SK-N-SH (cell line): ENCODE measurements around the gene CDH24. TPM values are rescaled to one million over a fixed set of nuclear protein-coding genes. Genes with fewer than 3 reads are reported as not detected.

Experiments used
- CTCF ChIA-PET: fragments of 300-600, 350-600 bp; formaldehyde crosslinking; extraction: SDS; loops from one replicate; lab custom pipeline; 2021; lab: Yijun Ruan, JAX
- POLR2A ChIA-PET: fragments of 350-600 bp; sonication (Branson Sonifier 250); formaldehyde crosslinking; extraction: SDS; loops from one replicate; lab custom pipeline; 2020; ENCODE audit warnings: antibody characterized with exemption, inconsistent platforms; lab: Yijun Ruan, JAX
- DNase-seq: peaks from one replicate; pipeline ENCODE4 v3.0.0; 2012
- H2AFZ ChIP-seq: fragments of 200-600 bp; sonication (generic); 2 replicates; pipeline ENCODE4 v1.8.1; 2016; ENCODE audit warnings: antibody characterized with exemption, mild to moderate bottlenecking, low read depth
- H3F3A ChIP-seq: fragments of 200-600 bp; sonication (generic); replicated peaks from 2 replicates; pipeline ENCODE3; 2016; ENCODE audit warnings: antibody characterized with exemption, mild to moderate bottlenecking; ENCODE audit not compliant: insufficient read depth
- H3K27ac ChIP-seq, 2 experiments: fragments of 200-500 bp in 1 of 2; fragments of 200-600 bp in 1 of 2; sonication (Bioruptor generic) in 1 of 2; sonication (generic), shearing (Covaris generic) in 1 of 2; 2 replicates each; pipeline versions ENCODE4 v1.5.1 to v1.6.1; 2014 to 2016; ENCODE audit warnings: low read depth in 2 of 2, inconsistent platforms in 1 of 2, low read length in 1 of 2, mild to moderate bottlenecking in 1 of 2, mixed read lengths in 1 of 2
- H3K27me3 ChIP-seq: fragments of 200-600 bp; sonication (generic), shearing (Covaris generic); 2 replicates; pipeline ENCODE4 v1.6.1; 2016; ENCODE audit warnings: mixed run types; ENCODE audit not compliant: insufficient read depth
- H3K36me3 ChIP-seq, 2 experiments: fragments of 200-500 bp in 1 of 2; fragments of 200-600 bp in 1 of 2; sonication (Bioruptor generic) in 1 of 2; sonication (generic) in 1 of 2; replicated peaks in 1 of 2; 2 replicates each; pipeline versions ENCODE3 to v1.5.1; 2014 to 2016; ENCODE audit warnings: low read length in 1 of 2, mild to moderate bottlenecking in 1 of 2; ENCODE audit not compliant: insufficient read depth in 2 of 2, control insufficient read depth in 1 of 2
- H3K4me1 ChIP-seq, 2 experiments: fragments of 200-500 bp in 1 of 2; fragments of 200-600 bp in 1 of 2; sonication (Bioruptor generic) in 1 of 2; sonication (generic), shearing (Covaris generic) in 1 of 2; 2 replicates each; pipeline versions ENCODE4 v1.5.1 to v1.6.1; 2014 to 2016; ENCODE audit warnings: low read depth in 1 of 2, low read length in 1 of 2, mixed run types in 1 of 2; ENCODE audit not compliant: insufficient read depth in 2 of 2, control insufficient read depth in 1 of 2
- H3K4me2 ChIP-seq: fragments of 200-600 bp; sonication (generic), shearing (Covaris generic); 2 replicates; pipeline ENCODE4 v1.6.1; 2017; ENCODE audit warnings: mixed run types
- H3K4me3 ChIP-seq, 2 experiments: fragments of 200-500 bp in 1 of 2; fragments of 200-600 bp in 1 of 2; sonication (Bioruptor generic) in 1 of 2; sonication (generic), shearing (Covaris generic) in 1 of 2; 2 replicates each; pipeline versions ENCODE4 v1.5.1 to v1.8.1; 2014 to 2016; ENCODE audit warnings: low read depth in 2 of 2, inconsistent platforms in 1 of 2, low read length in 1 of 2, mild to moderate bottlenecking in 1 of 2, mixed read lengths in 1 of 2, moderate library complexity in 1 of 2
- H3K79me2 ChIP-seq: fragments of 200-600 bp; sonication (generic); 2 replicates; pipeline ENCODE4 v1.8.1; 2017; ENCODE audit warnings: mild to moderate bottlenecking; ENCODE audit not compliant: insufficient read depth
- H3K9ac ChIP-seq: fragments of 200-600 bp; sonication (generic); 2 replicates; pipeline ENCODE4 v1.6.1; 2017; ENCODE audit warnings: mixed run types
- H3K9me2 ChIP-seq: fragments of 200-600 bp; sonication (generic); 2 replicates; pipeline ENCODE4 v1.6.1; 2017; ENCODE audit warnings: mixed run types
- H3K9me3 ChIP-seq: fragments of 200-600 bp; sonication (generic); 2 replicates; pipeline ENCODE4 v1.6.1; 2017; ENCODE audit warnings: mixed run types, mild to moderate bottlenecking, moderate library complexity
- H4K20me1 ChIP-seq: fragments of 200-600 bp; sonication (generic); 2 replicates; pipeline ENCODE4 v1.6.1; 2017; ENCODE audit warnings: mild to moderate bottlenecking, mixed run types; ENCODE audit not compliant: insufficient read depth
- ELF1 ChIP-seq: IDR thresholded peaks from 2 replicates; pipeline ENCODE4 v1.4.0; 2012
- EZH2phosphoT487 ChIP-seq: fragments of 200-600 bp; sonication (generic); IDR thresholded peaks from 2 replicates; pipeline ENCODE4 v1.6.1; 2017; ENCODE audit warnings: low read depth, mixed run types, mild to moderate bottlenecking, antibody characterized with exemption, moderate library complexity, borderline replicate concordance
- FOSL2 ChIP-seq: IDR thresholded peaks from 2 replicates; pipeline ENCODE4 v1.4.0; 2012; ENCODE audit warnings: low read depth, mild to moderate bottlenecking, moderate library complexity, borderline replicate concordance
- FOXJ3 ChIP-seq: sonication (generic); formaldehyde crosslinking; IDR thresholded peaks from 2 replicates; pipeline ENCODE4 v1.5.1; 2020; ENCODE audit warnings: mild to moderate bottlenecking, missing genetic modification reagents
- MEF2A ChIP-seq: IDR thresholded peaks from 2 replicates; pipeline ENCODE4 v1.4.0; 2012; ENCODE audit warnings: low read depth, borderline replicate concordance
- MXI1 ChIP-seq: IDR thresholded peaks from 2 replicates; pipeline ENCODE4 v1.6.1; 2012; ENCODE audit warnings: mild to moderate bottlenecking, low read depth, low read length, improper control_type of control experiment
- NFIC ChIP-seq: IDR thresholded peaks from 2 replicates; pipeline ENCODE4 v1.4.0; 2012; ENCODE audit warnings: borderline replicate concordance
- RCOR1 ChIP-seq: fragments of 150-350 bp; IDR thresholded peaks from 2 replicates; pipeline ENCODE4 v1.6.1; 2017; ENCODE audit warnings: antibody characterized with exemption, low read length
- RFX5 ChIP-seq: IDR thresholded peaks from 2 replicates; pipeline ENCODE4 v1.6.1; 2012; ENCODE audit warnings: mild to moderate bottlenecking, improper control_type of control experiment, low read length
- RXRA ChIP-seq: IDR thresholded peaks from 2 replicates; pipeline ENCODE4 v1.4.0; 2012; ENCODE audit warnings: low read depth, mild to moderate bottlenecking, borderline replicate concordance
- TAF1 ChIP-seq: IDR thresholded peaks from 2 replicates; pipeline ENCODE4 v1.6.1; 2012; ENCODE audit warnings: low read depth, mild to moderate bottlenecking, low read length, moderate library complexity, borderline replicate concordance
- TCF12 ChIP-seq: IDR thresholded peaks from 2 replicates; pipeline ENCODE4 v1.4.0; 2012
- ZBTB33 ChIP-seq: IDR thresholded peaks from 2 replicates; pipeline ENCODE4 v1.4.0; 2012; ENCODE audit warnings: low read depth, borderline replicate concordance
- WGBS: methylation state at CpG from one replicate; pipeline ENCODE4 v1.1.6; 2017; ENCODE audit warnings: low lambda C conversion rate; 5-methylcytosine and 5-hydroxymethylcytosine counted together
- polyA plus RNA-seq, 3 experiments: library from polyadenylated mRNA; depleted of rRNA; stranded (reverse); fragments of >200 nt; gene quantifications; 2 replicates each; pipeline ENCODE4 v1.2.3, GENCODE V29; 2012

Gene CDH24
- polyA plus RNA-seq, 1 of the 3 experiments (the other 2 are of a cell fraction): 30.8 TPM

DNA sequence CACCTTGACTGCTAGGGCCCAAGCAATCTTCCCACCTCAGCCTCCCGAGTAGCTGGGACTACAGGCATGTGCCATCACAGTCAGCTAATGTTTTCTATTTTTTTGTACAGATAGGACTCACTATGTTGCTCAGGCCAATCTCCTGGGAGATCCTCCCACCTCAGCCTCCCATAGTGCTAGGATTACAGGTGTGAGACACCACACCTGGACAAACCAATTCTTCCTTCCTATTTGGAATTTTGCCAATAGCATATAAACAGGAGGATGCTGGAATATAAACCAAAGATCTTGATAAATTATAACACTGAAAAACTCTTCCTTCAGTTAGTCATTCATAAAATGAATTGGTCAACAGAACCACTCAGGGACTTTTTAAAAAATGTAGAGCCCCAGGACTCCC is 29.2 kb upstream of the CDH24 start:
- Histone ChIP-seq H3F3A (peaks cover 13% of the 10 kb centered on the region), H3K27ac (no peak overlapping the region), H3K9ac (no peak overlapping the region), H3K36me3 (peaks cover 58 to 92% of the 10 kb centered on the region in 2 experiments), H4K20me1 (no peaks in the 10 kb centered on the region; the same call in 1 of the 2 replicates), H3K4me3 (no peak overlapping the region), H3K9me3 (no peaks in the 10 kb centered on the region), H3K27me3 (no peaks in the 10 kb centered on the region), H3K4me2 (no peak overlapping the region), H2AFZ (no peak overlapping the region), H3K79me2 (peaks cover 88% of the 10 kb centered on the region), H3K4me1 (no peaks in the 10 kb centered on the region), H3K9me2 (no peaks in the 10 kb centered on the region)
- POLR2A ChIA-PET: no interaction called here
- CTCF ChIA-PET: interaction anchor here (1.4 to 7.5 kb wide), 3 partner anchors 9 to 34 kb away, joined by 6 to 73 read pairs (median 8); no protein-coding TSS in a partner anchor
- no peak for TF ChIP-seq MXI1
- TF ChIP-seq TAF1: no peak
- no peak for DNase-seq
- WGBS: 100% methylated on average over 1 of the region's 1 CpG

DNA sequence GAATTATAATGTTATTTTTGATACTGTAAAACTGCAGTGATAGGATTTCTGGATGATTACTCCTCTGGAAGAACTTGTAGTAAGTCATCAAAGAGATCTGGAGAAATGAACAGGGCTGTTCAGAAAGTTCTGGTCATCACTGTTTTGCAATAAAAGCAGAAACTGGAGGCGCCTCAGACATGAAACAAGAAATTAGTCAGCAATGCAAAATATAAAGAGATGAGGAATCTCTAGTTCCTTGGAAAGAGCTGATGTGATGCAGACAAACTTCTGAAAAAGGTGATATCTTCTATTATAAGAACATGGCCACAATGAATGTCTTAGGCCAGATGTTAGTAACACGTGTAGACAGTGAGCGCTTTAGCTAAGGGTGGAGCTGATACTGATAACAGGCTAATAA is 28.1 kb upstream of the CDH24 start:
- Histone ChIP-seq H3K9me2 (no peaks in the 10 kb centered on the region), H3F3A (peaks cover 24% of the 10 kb centered on the region), H3K36me3 (peaks cover 66 to 96% of the 10 kb centered on the region in 2 experiments), H3K79me2 (peaks cover 80% of the 10 kb centered on the region)
- TF ChIP-seq FOSL2 (no peak), NFIC (no peak), EZH2phosphoT487 (no peak), MEF2A (no peak), RFX5 (no peak), FOXJ3 (CRISPR knock-in tag) (no peak)
- TF ChIP-seq, all 33 proteins: peak for 0
- Histone ChIP-seq H3K9ac (no peak overlapping the region), H3K9me3 (no peaks in the 10 kb centered on the region), H4K20me1 (no peaks in the 10 kb centered on the region; the same call in 1 of the 2 replicates), H3K4me2 (no peak overlapping the region), H3K4me1 (no peaks in the 10 kb centered on the region), H3K27me3 (no peaks in the 10 kb centered on the region), H3K27ac (no peak overlapping the region), H3K4me3 (no peak overlapping the region), H2AFZ (no peak overlapping the region)
- 95% methylated on average over 3 of the region's 3 CpGs for WGBS
- CTCF ChIA-PET: interaction anchor here (0.8 to 7.5 kb wide), 7 partner anchors 8 to 112 kb away, joined by 3 to 73 read pairs (median 6); no protein-coding TSS in a partner anchor
- DNase-seq: no peak
- POLR2A ChIA-PET: no interaction called here

GRCh38 chr14:23080474-23080873 is 23.2 kb upstream of the CDH24 start:
- Histone ChIP-seq H3K36me3 (peaks cover 71 to 86% of the 10 kb centered on the region in 2 experiments), H3K9me2 (no peaks in the 10 kb centered on the region), H3K4me2 (no peak overlapping the region), H4K20me1 (no peaks in the 10 kb centered on the region), H3K79me2 (peaks cover 55% of the 10 kb centered on the region), H2AFZ (no peak overlapping the region), H3K27ac (peak overlapping the region in 1 of 2 experiments; percentile 75; a peak in 2 of 4 replicates), H3K4me1 (peaks cover 0 to 22% of the 10 kb centered on the region in 2 experiments; a peak in 2 of 4 replicates), H3F3A (peaks cover 41% of the 10 kb centered on the region), H3K4me3 (no peak overlapping the region), H3K9me3 (no peaks in the 10 kb centered on the region), H3K27me3 (no peaks in the 10 kb centered on the region), H3K9ac (no peak overlapping the region)
- ChIA-PET POLR2A (no interaction called here), CTCF (interaction anchor here (1.1 to 5.8 kb wide), 3 partner anchors 9 to 106 kb away, joined by 3 to 68 read pairs (median 10); no protein-coding TSS in a partner anchor)
- no peak for DNase-seq
- WGBS: 64% methylated on average over 1 of the region's 1 CpG
- TF ChIP-seq RXRA: no peak
- TF ChIP-seq RCOR1: no peak
- TF ChIP-seq NFIC: no peak
- no peak for TF ChIP-seq TAF1
- TF ChIP-seq ZBTB33: no peak
- no peak for TF ChIP-seq TCF12
- no peak for TF ChIP-seq ELF1
- TF ChIP-seq, all 33 proteins: peak for 0
